GM12892 (cell line): ENCODE results near the gene TPRG1L.

Source experiments
- POLR2A ChIP-seq: IDR thresholded peaks from 2 replicates; pipeline ENCODE4 v1.6.1; 2011; ENCODE audit warnings: low read depth, low read length, control low read depth
- POLR2AphosphoS5 ChIP-seq: IDR thresholded peaks from 2 replicates; pipeline ENCODE4 v1.6.1; 2011; ENCODE audit warnings: low read depth, low read length, control low read depth
- TAF1 ChIP-seq: IDR thresholded peaks from 2 replicates; pipeline ENCODE4 v1.6.1; 2011; ENCODE audit warnings: low read depth, mild to moderate bottlenecking, control low read depth, low read length, borderline replicate concordance

- TF ChIP-seq POLR2AphosphoS5 (no peak), POLR2A (no peak), TAF1 (no peak)
Measured at GRCh38 chr1:3633344-3634058, 8.7 kb downstream of the TPRG1L start.
